Effector memory CD4-positive, alpha-beta T cell (primary cell): ENCODE measurements around the gene XYLT1.

Experiments
- DNase-seq, 3 donors: peaks; one replicate each; pipeline ENCODE4 v3.0.0-alpha.2; 2020
- H3K27ac ChIP-seq: 2 replicates; pipeline ENCODE4 v1.7.0; 2013; ENCODE audit warnings: mild to moderate bottlenecking, low read length, moderate library complexity; ENCODE audit not compliant: insufficient read depth, poor library complexity, severe bottlenecking
- H3K27me3 ChIP-seq: replicated peaks from 2 replicates; pipeline ENCODE4 v1.7.0; 2013; ENCODE audit warnings: mild to moderate bottlenecking, low read length; ENCODE audit not compliant: insufficient read depth, control insufficient read depth, poor library complexity, severe bottlenecking
- H3K36me3 ChIP-seq: 2 replicates; pipeline ENCODE4 v1.7.0; 2013; ENCODE audit warnings: mild to moderate bottlenecking, low read length, moderate library complexity; ENCODE audit not compliant: control insufficient read depth, insufficient read depth
- H3K4me1 ChIP-seq: 2 replicates; pipeline ENCODE4 v1.7.0; 2013; ENCODE audit warnings: low read length, mild to moderate bottlenecking; ENCODE audit not compliant: control insufficient read depth, insufficient read depth, poor library complexity, severe bottlenecking
- H3K4me3 ChIP-seq: 2 replicates; pipeline ENCODE4 v1.7.0; 2013; ENCODE audit warnings: low read length, low read depth, mild to moderate bottlenecking; ENCODE audit not compliant: insufficient read depth, poor library complexity, severe bottlenecking
- H3K9me3 ChIP-seq: 2 replicates; pipeline ENCODE4 v1.7.0; 2013; ENCODE audit warnings: mild to moderate bottlenecking, low read length, moderate library complexity; ENCODE audit not compliant: control insufficient read depth

Gene XYLT1

GRCh38 chr16:17176199-17176598 is 294.6 kb downstream of the XYLT1 start:
- Histone ChIP-seq H3K27ac (no peak overlapping the region), H3K36me3 (peaks cover 10% of the 10 kb centered on the region), H3K4me3 (no peak overlapping the region), H3K4me1 (no peaks in the 10 kb centered on the region), H3K27me3 (no peaks in the 10 kb centered on the region), H3K9me3 (no peaks in the 10 kb centered on the region)
- no peak for DNase-seq

GRCh38 chr16:17173281-17173680 is 297.5 kb downstream of the XYLT1 start:
- Histone ChIP-seq H3K4me1 (no peaks in the 10 kb centered on the region), H3K27ac (no peak overlapping the region), H3K36me3 (peaks cover 10% of the 10 kb centered on the region), H3K27me3 (no peaks in the 10 kb centered on the region), H3K9me3 (no peaks in the 10 kb centered on the region), H3K4me3 (no peak overlapping the region)
- no peak for DNase-seq

GRCh38 chr16:17171250-17172143 is 299.3 kb downstream of the XYLT1 start:
- no peak overlapping the region for H3K27ac ChIP-seq

GRCh38 chr16:17170435-17170834 is 300.3 kb downstream of the XYLT1 start:
- DNase-seq: no peak
- Histone ChIP-seq H3K27ac (no peak overlapping the region), H3K4me3 (no peak overlapping the region), H3K27me3 (no peaks in the 10 kb centered on the region), H3K9me3 (no peaks in the 10 kb centered on the region), H3K36me3 (no peaks in the 10 kb centered on the region), H3K4me1 (no peaks in the 10 kb centered on the region)

More at GRCh38 chr16:17171250-17172143, 299.3 kb downstream of the XYLT1 start:
- no peaks in the 10 kb centered on the region for H3K27me3 ChIP-seq
- no peak for DNase-seq
- H3K9me3 ChIP-seq: no peaks in the 10 kb centered on the region
- H3K4me1 ChIP-seq: no peaks in the 10 kb centered on the region
- H3K4me3 ChIP-seq: no peak overlapping the region
- peaks cover 9% of the 10 kb centered on the region for H3K36me3 ChIP-seq

- Histone ChIP-seq H3K9me3 (no peaks in the 10 kb centered on the region), H3K4me3 (no peak overlapping the region), H3K27ac (no peak overlapping the region), H3K36me3 (no peaks in the 10 kb centered on the region), H3K27me3 (no peaks in the 10 kb centered on the region), H3K4me1 (no peaks in the 10 kb centered on the region)
- DNase-seq: no peak
These were observed 302.6 kb downstream of the XYLT1 start for GRCh38 chr16:17168181-17168580.

GRCh38 chr16:17166095-17166494 is 304.7 kb downstream of the XYLT1 start:
- no peak overlapping the region for H3K27ac ChIP-seq
- H3K36me3 ChIP-seq: no peaks in the 10 kb centered on the region
- H3K27me3 ChIP-seq: no peaks in the 10 kb centered on the region
- no peak for DNase-seq
- H3K4me1 ChIP-seq: no peaks in the 10 kb centered on the region
- no peaks in the 10 kb centered on the region for H3K9me3 ChIP-seq
- H3K4me3 ChIP-seq: no peak overlapping the region

GRCh38 chr16:17162560-17162959 is 308.2 kb downstream of the XYLT1 start:
- Histone ChIP-seq H3K9me3 (no peaks in the 10 kb centered on the region), H3K27ac (no peak overlapping the region), H3K4me3 (no peak overlapping the region), H3K4me1 (no peaks in the 10 kb centered on the region), H3K36me3 (peaks cover 6% of the 10 kb centered on the region), H3K27me3 (no peaks in the 10 kb centered on the region)
- DNase-seq: no peak

GRCh38 chr16:17160920-17161431 is 309.8 kb downstream of the XYLT1 start:
- Histone ChIP-seq H3K4me1 (no peaks in the 10 kb centered on the region), H3K4me3 (no peak overlapping the region), H3K9me3 (no peaks in the 10 kb centered on the region), H3K27ac (no peak overlapping the region), H3K27me3 (no peaks in the 10 kb centered on the region), H3K36me3 (peaks cover 12% of the 10 kb centered on the region)
- DNase-seq: no peak

- Histone ChIP-seq H3K4me1 (no peaks in the 10 kb centered on the region), H3K27ac (no peak overlapping the region), H3K4me3 (no peak overlapping the region), H3K9me3 (no peaks in the 10 kb centered on the region), H3K27me3 (no peaks in the 10 kb centered on the region), H3K36me3 (peaks cover 12% of the 10 kb centered on the region)
- DNase-seq: no peak
These were observed 310.4 kb downstream of the XYLT1 start for GRCh38 chr16:17160285-17160853.

- peaks cover 12% of the 10 kb centered on the region for H3K36me3 ChIP-seq
- no peak overlapping the region for H3K4me3 ChIP-seq
- DNase-seq: no peak
These were observed 311.1 kb downstream of the XYLT1 start for GRCh38 chr16:17159617-17160016.

More at GRCh38 chr16:17159617-17160016, 311.1 kb downstream of the XYLT1 start:
- Histone ChIP-seq H3K27ac (no peak overlapping the region), H3K27me3 (no peaks in the 10 kb centered on the region), H3K4me1 (no peaks in the 10 kb centered on the region), H3K9me3 (no peaks in the 10 kb centered on the region)
